Right lobe of liver (tissue), 4 donors: ENCODE results near the gene AMPD3.

ENCODE experiments used
- POLR2A ChIP-seq: fragments of 450-650 bp; IDR thresholded peaks from one replicate; pipeline ENCODE4 v1.6.1; 2017; ENCODE audit warnings: antibody characterized with exemption, mild to moderate bottlenecking
- TF ChIP-seq, protein P1 (sequence below), 4 donors: fragments of 200-600 bp in 3 of 4; fragments of 450-650 bp in 1 of 4; IDR thresholded peaks; one replicate each; pipeline versions ENCODE4 v1.5.1 to v1.8.0; 2016 to 2022; ENCODE audit warnings: antibody characterized with exemption in 4 of 4, mild to moderate bottlenecking in 2 of 4
- donor health status: DM: no; HTN: no; CAD: no.
- donor health status: DM: no; HTN: no; CAD: no.
- donor health status: DM: no; HTN: yes; CAD: no.

DNA sequence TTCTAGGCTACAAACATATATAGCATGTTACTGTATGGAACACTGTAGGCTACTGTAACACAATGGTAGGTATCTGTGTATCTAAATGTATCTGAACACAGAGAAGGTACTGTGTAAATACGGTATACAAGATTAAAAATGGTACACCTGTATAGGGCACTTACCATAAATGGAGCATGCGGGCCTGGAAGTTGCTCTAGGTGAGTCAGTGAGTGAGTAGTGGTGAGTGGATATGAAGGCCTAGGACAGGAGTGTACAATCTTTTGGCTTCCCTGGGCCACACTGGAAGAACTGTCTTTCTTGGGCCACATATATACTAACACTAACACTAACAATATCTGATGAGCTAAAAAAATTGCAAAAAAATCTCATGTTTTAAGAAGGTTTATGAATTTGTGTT is 64.6 kb downstream of the AMPD3 start:
- TF ChIP-seq, protein P1, sequence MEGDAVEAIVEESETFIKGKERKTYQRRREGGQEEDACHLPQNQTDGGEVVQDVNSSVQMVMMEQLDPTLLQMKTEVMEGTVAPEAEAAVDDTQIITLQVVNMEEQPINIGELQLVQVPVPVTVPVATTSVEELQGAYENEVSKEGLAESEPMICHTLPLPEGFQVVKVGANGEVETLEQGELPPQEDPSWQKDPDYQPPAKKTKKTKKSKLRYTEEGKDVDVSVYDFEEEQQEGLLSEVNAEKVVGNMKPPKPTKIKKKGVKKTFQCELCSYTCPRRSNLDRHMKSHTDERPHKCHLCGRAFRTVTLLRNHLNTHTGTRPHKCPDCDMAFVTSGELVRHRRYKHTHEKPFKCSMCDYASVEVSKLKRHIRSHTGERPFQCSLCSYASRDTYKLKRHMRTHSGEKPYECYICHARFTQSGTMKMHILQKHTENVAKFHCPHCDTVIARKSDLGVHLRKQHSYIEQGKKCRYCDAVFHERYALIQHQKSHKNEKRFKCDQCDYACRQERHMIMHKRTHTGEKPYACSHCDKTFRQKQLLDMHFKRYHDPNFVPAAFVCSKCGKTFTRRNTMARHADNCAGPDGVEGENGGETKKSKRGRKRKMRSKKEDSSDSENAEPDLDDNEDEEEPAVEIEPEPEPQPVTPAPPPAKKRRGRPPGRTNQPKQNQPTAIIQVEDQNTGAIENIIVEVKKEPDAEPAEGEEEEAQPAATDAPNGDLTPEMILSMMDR (IDR thresholded peaks at IDR 0.05): no peak
- no peak for TF ChIP-seq POLR2A
